Skin epidermis (tissue), 12 donors: ENCODE results near the gene RBM47.

ENCODE experiments used
- H3K27ac ChIP-seq, 21 experiments: fragments of 200-600 bp; sonication (generic) in 11 of 21; one replicate each; pipeline ENCODE4 v1.5.0; 2020; ENCODE audit warnings: mild to moderate bottlenecking in 3 of 21, inconsistent platforms in 2 of 21, moderate library complexity in 2 of 21
- H3K4me3 ChIP-seq, 7 experiments: fragments of 200-600 bp; sonication (generic) in 2 of 7; one replicate each; pipeline ENCODE4 v1.5.0; 2020; ENCODE audit warnings: inconsistent platforms in 2 of 7, mild to moderate bottlenecking in 2 of 7, moderate library complexity in 1 of 7

RBM47 gene

DNA sequence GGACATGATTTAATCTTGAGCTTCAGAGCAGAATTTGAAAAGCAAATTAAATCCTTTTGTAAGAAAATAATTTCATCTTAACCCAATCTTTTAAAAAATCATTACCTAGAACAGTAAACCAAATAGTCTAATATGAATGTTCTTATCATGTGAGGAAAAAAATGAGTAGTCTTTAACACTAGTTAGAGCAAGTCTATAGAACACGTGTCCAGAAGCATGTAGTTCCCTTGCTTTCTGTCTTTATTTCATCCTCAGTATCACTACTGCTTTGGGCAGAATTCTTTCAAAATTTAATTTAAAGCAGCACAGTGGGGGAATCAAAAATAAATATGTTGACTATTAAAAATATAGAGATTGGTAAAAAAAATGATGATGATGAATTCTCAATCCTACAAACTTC is 2.1 kb downstream of the RBM47 start:
- Histone ChIP-seq H3K4me3 (peak overlapping the region in 5 of 7 experiments; percentile 9 to 55 (median 50)), H3K27ac (peak overlapping the region in 8 of 21 experiments; percentile 43 to 97 (median 95))

DNA sequence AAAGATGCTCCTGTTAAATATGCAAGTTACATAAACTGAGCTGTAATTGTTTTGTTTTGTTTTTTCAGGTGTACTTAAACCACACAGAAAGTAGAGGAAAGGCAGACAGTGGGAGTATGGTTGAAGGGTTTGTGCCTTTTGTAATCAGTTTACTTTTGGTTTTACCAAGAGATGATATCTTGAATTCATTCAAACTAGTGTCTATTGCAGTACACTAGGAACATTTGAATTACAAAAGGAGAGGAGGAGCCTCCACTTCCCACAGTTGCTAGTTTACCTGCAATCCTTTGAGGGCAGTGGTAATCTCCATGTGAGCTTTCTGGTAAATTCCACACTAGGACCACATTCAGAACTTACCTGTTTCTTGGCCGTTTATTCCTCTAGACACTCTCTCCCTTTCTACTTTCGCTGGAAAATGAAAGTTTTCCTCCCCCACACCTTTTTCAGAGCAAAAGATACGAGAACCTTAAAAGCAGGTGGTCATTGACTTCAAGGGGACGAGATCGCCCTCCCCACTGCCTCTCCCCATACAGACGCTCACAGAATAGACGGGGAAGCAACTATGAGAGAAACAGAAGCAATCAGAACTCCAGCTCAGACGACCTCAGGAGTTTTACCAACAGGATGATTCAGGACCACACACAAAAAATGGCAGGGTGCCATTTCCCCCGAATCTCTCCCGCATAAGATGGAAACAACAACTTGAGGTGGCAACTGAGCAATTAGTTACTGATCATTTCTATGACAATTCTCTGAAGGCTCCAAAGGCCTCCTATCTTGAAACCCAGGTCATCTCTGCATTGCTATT is 3.3 kb downstream of the RBM47 start:
- Histone ChIP-seq H3K27ac (peak overlapping the region in 10 of 21 experiments; percentile 12 to 97 (median 52)), H3K4me3 (peak overlapping the region in 6 of 7 experiments; percentile 2 to 55 (median 6))

DNA sequence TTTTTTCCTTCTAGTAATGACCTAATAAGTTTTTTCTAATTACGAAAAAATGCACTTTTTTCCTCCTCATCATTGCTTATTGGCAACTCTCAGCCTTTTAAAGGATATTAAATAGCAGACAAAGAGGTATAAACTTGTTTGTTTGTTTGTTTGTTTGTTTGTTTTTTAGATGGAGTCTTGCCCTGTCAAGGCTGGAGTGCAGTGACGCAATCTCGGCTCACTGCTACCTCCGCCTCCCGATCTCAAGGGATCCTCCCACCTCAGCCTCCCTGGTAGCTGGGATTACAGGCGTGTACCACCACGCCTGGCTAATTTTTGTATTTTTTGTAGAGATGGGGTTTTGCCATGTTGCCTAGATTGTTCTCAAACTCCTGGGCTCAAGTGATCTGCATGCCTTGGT is 6.0 kb downstream of the RBM47 start:
- Histone ChIP-seq H3K4me3 (no peak overlapping the region), H3K27ac (peak overlapping the region in 1 of 21 experiments; percentile 10)

DNA sequence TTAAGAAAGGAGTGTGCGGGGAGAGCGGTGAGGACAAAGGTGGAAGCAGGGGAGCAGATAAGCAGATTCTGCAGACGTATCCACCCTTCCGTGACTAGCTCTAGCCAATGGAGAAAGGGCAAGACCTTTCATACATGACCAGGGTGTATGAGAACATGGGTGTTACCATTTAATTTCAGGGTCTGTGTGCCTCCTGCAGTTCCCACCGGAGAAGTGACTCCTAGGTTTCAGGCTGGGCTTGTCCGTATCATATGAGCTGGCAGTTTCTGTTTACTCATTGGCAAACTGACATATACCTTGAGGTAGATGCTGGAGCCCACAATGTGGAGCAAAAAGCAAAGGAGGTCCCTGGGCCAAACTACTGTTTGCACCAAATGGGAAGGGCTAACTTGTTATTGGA is 6.8 kb downstream of the RBM47 start:
- H3K27ac ChIP-seq: peak overlapping the region in 8 of 21 experiments; percentile 8 to 78 (median 60)

DNA sequence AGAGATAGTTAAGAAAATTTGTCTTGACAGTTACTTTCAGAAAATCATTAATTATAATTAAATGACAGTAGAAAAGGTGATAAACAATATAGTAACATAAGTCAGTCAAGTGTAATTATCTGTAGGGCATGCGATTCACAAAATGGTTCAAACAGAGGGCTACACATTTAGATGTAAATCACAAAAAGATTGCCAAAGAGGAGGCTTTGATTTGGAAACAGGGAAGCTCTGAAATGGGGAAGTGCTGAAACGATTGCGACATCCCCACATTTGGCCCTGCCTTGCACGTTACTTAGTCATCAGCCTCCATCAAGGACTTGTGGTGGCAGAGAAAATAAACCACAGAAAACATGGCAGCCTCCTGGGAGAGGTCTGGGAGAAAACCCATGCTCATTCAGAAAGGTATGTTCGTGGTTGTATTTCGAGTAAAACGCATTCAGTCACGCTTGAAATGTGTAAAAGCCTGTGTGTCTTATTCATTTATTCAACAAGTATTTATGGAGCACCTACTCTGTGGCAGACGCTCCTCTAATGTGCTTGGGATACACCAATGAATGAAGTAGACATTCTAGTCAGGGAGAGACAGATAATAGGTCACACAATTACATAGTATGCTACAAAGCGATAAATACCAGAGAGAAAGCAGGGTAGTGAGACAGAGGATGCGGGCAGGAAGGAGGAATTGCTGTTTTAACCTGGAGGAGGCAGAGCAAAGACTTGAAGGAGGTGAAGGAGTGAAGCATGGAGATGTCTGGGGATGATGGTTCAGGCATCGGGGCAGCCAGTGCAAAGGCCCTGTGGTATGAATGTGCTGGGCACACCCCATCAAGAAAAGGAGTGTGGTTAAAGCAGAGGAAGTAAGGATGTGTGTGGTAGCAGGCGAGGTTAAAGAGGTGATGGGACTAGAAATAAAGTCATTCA is 7.8 kb downstream of the RBM47 start:
- Histone ChIP-seq H3K27ac (peak overlapping the region in 18 of 21 experiments; percentile 4 to 81 (median 70)), H3K4me3 (no peak overlapping the region)

More for the DNA sequence above, 6.8 kb downstream of the RBM47 start:
- H3K4me3 ChIP-seq: no peak overlapping the region

DNA sequence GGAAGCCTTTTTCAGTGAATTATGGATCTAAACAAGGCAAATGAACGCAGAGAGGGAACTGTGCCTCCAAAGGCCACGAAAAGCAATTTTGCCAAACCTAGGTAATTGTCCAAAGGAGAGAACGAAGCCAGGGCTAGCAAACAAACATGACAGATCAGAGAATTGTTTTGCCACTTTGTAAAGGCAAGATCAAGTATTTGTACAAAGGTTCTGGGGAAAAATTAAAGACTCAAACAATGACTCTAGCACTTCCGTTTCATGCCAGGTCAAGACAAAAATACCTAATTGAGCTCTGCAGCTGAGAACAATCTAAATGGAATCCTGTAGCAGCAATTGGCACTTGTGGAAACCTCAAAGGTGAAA is 8.5 kb downstream of the RBM47 start:
- no peak overlapping the region for H3K4me3 ChIP-seq

DNA sequence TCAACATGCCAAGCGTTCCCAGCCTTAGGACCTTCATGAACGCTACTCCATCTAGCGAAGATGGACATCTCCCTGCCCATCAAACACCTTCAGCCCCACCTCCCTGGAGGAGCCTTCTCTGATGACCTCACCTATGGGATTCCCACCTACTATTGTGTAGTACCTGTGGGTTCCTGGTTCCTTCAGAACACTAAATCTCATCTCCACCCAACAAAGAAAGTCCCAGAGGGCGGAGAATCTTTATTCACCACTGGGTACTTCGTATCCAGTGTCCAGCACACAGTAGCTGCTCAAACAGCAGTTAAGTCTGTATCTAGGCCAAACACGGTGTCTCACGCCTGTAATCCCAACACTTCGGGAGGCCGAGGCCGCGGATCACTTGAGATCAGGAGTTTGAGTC is 10.1 kb downstream of the RBM47 start:
- H3K27ac ChIP-seq: no peak overlapping the region

More for the DNA sequence above, 8.5 kb downstream of the RBM47 start:
- H3K27ac ChIP-seq: peak overlapping the region in 18 of 21 experiments; percentile 1 to 81 (median 66)

DNA sequence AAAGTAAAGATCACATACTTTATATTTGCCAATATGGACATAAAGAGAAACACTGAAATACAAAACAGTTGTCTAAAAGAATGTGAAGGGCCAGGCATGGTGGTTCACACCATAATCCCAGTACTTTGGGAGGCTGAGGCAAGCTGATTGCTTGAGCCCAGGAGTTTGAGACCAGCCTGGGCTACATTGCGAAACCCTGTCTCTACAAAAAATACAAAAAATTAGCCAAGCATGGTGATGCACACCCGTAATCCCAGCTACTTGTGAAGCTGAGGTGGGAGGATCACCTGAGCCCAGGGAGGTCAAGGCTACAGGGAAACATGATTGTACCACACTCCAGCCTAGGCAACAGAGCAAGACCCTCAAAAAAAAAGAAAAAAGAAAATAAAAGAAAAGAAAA is 11.8 kb downstream of the RBM47 start:
- Histone ChIP-seq H3K27ac (no peak overlapping the region), H3K4me3 (no peak overlapping the region)

More for the DNA sequence above, 10.1 kb downstream of the RBM47 start:
- no peak overlapping the region for H3K4me3 ChIP-seq

DNA sequence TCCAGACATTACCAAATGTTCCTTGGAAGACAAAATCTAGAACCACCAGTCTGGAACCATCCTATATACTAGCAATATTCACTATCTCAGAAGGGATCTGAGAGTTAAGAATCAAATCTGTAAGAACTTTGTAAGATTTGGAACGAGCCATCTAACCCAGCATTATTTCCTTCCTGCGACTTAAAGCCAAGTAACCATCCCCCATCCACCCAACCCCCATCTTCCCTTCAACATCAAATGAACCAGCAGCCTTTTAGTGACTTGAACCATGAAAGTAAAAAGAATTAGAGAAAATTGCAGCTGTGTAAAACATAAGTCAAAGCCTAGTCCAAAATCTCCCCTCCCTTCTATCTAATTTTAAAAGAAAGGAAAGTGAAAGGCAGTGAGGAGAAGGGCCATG is 15.6 kb downstream of the RBM47 start:
- Histone ChIP-seq H3K27ac (no peak overlapping the region), H3K4me3 (no peak overlapping the region)

DNA sequence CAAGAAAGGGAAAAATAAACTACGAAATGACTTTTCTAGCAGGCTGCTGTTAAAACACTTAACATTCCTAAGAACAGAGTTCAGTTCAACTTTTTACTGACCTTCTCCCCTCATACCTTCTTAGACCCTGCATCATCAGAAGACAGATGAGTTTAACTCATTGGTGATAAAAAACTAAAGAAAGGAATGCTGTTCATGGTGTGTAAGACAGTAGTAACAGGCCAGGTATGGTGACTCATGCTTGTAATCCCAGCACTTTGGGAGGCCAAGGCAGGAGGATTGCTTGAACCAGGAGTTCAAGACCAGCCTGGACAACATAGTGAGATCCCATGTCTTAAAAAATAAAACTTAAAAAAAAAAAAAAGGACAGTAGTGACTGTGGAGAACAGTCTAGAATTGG is 16.2 kb downstream of the RBM47 start:
- H3K27ac ChIP-seq: no peak overlapping the region
- no peak overlapping the region for H3K4me3 ChIP-seq

DNA sequence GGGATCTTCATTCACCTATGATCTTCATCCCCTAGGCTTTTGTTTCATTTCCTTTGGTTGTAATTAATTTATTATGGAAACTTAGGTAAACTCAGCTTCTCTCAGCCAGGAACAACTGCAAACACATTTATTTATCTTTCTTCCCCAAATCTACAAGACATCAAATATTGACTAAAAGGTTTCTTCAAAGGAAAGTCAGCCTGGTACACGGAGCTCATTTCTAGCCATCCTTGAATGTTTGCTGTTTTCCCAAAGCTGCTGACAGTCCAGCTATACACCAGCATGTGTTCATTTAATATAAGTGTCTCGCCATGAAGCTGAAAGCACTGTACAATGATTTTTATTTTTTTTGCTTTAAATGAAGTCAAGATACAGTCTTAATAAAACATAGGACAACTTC is 16.8 kb downstream of the RBM47 start:
- Histone ChIP-seq H3K27ac (no peak overlapping the region), H3K4me3 (no peak overlapping the region)

DNA sequence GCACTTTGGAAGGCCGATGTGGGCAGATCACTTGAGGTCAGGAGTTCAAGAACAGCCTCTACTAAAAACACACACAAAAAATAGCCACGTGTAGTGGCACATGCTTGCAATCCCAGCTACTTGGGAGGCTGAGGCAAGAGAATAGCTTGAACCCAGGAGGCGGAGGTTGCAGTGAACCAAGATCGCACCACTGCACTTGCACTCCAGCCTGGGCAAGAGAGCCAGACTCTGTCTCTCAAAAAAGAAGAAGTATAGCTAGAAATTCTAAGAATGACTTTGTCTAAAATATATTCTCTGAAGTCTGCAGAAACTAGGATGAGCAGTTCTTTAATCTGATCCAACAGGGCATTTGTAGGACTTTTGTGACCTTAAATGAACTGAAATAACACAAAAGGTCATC is 17.4 kb downstream of the RBM47 start:
- Histone ChIP-seq H3K27ac (no peak overlapping the region), H3K4me3 (no peak overlapping the region)

DNA sequence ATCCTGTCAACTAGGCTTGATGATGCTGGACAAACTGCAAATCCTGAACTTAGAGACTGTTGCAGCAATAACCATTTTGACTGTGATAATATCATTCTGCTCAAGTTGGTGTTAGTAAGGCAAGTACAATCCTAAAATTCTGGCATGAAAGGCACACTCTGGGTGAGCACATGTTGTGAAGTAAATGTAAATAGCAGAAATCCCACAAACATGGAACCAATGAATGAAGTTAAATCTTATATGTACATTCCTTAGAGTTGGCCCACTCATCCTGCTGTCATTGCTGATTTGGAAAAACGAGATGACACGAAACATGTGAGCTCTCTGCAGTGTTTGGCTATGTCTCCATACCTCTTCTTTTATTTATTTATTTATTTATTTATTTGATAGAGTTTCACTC is 21.0 kb downstream of the RBM47 start:
- no peak overlapping the region for H3K4me3 ChIP-seq
- no peak overlapping the region for H3K27ac ChIP-seq

DNA sequence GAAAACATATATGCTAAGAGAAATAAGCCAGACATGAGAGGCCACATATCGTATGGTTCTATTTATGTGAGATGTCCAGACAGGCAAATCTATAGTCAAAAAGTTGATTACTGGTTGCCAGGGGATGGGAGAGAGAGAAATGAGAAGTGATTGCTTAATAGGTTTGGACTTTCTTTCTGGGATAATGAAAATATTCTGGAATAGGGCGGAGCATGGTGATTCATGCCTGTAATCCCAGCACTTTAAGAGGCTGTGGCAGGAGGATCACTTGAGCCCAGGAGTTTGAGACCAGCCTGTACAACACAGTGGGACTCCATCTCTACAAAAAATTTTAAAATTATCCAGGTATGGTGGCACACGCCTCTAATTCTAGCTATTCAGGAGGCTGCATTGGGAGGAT is 22.4 kb downstream of the RBM47 start:
- peak overlapping the region in 1 of 21 experiments; percentile 22 for H3K27ac ChIP-seq
- H3K4me3 ChIP-seq: no peak overlapping the region

DNA sequence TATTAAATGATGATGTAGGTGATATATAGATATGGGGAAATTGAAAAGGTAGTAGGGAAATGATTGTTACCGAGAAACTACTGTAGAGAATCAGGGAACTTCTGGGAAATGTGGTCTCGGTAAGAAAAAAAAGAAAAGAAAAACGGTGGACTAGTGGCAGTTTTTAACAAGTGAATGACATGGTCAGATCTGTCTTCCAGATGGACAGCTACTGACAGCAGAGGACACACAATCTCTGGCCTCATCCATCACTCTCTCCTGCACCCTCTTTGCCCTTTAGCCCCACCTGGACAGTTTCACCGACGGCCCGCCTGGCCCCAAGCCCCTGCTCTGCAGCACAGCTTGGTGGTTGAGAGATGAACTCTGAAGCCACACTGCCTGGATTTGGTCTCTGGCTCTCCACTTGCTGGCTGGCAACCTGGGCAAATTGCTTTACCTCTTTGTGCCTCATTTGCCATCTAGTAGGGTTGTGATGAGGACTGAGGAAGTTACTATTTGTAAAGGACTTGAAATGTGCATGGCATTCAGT is 23.4 kb downstream of the RBM47 start:
- H3K27ac ChIP-seq: peak overlapping the region in 1 of 21 experiments; percentile 22
- H3K4me3 ChIP-seq: no peak overlapping the region

DNA sequence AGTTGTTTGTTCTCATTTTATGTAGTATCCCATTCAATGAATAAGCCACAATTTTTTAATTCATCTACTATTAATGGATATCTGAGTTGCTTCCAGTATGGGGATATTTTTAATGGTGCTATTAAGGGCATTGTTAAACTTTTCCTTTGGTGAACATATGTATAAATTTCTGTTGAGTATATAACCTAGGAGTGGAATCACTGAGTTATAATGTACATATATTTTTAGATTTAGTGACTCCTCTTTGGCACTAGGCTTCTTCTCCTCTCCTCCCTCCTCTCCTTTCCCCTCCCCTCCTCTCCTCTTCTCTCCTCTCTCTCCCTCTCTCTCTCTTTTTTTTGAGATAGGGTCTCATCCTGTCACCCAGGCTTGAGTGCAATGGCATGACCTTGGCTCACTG is 26.4 kb downstream of the RBM47 start:
- no peak overlapping the region for H3K27ac ChIP-seq

DNA sequence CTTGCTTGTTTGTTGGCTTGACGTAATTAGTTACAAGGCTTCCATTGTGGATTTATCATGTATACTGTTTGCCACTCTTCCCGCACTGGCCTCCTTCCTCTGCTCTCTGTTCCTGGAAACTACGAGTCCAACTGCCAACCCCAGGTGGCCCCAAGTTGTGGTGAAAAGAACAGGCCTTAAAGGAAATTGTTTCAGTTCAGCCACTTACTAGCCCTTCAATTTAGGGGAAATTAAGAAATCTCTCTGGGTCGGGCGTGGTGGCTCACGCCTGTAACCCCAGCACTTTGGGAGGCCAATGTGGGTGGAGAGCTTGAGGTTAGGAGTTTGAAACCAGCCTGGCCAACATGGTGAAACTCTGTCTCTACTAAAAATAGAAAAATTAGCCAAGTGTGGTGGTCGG is 28.0 kb downstream of the RBM47 start:
- H3K27ac ChIP-seq: peak overlapping the region in 4 of 21 experiments; percentile 0 to 44 (median 26)
- no peak overlapping the region for H3K4me3 ChIP-seq

More for the DNA sequence above, 26.4 kb downstream of the RBM47 start:
- no peak overlapping the region for H3K4me3 ChIP-seq

DNA sequence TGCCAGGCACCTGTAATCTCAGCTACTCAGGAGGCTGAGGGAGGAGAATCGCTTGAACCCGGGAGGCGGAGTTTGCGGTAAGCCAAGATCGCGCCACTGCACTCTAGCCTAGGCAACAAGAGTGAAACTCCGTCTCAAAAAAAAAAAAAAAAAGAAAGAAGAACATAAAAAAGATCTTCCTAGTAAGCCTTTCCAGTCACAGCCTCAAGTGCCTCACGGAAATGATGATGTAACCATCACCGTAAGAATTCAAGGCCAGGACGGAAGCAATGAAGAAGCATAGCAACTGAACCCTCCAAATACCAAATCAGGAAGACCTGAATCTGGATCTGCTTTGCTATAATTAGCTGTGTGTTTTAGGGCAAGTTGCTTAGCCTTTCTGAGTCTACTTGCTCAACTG is 28.8 kb downstream of the RBM47 start:
- Histone ChIP-seq H3K4me3 (no peak overlapping the region), H3K27ac (peak overlapping the region in 1 of 21 experiments; percentile 44)

DNA sequence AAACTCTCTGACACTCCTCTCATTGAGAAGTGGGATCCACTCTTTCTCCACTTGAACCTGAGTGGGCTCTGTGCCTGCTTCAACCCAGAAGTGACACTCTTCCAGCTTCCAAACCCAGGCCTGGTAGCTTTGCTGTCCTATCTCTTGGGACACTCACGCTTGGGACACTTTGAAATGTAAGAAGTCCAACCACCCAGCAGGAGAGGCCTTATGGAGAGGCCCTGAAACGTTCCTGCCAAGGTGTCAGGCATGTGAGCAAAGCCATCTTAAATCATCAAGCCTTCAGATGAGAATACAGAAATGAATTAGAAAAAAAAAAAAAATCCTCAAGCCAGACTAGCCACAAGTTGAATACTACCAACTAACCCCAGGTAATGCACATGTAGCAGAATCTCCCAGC is 30.2 kb downstream of the RBM47 start:
- Histone ChIP-seq H3K27ac (no peak overlapping the region), H3K4me3 (no peak overlapping the region)

DNA sequence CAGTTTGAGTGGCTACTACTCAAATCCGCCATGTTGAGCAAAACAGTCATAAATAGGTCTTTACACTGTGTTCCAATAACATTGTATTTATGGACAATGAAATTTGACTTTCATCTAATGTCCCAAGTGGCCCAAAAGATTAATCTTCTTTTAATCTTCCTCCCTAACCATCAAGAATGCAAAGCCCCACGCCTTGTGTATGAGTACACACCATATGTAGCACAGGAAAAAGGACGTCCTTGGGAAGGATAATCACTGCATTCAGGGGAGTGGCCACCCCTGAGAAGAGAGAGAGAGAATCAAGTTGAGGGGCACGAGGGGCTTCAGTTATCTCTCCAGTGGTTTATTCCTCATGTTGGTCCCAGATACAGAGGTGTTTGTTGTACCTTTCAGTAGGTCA is 33.1 kb downstream of the RBM47 start:
- no peak overlapping the region for H3K4me3 ChIP-seq
- H3K27ac ChIP-seq: no peak overlapping the region
